Bronchial epithelial cell (primary cell): ENCODE results near the gene TNS3. TPM values are rescaled to one million over a fixed set of nuclear protein-coding genes. Genes with fewer than 3 reads are reported as not detected.
A peak's percentile ranks its signal among the peaks of the same experiment; 100 is the strongest.

Experiments used
- DNase-seq: peaks from one replicate; pipeline ENCODE4 v3.0.0-alpha.2; 2010; ENCODE audit warnings: low read depth
- FAIRE-seq: peaks from 2 replicates; lab custom pipeline; 2011; peaks lifted over from hg19 to GRCh38; lab: Jason Lieb, UNC
- H3K27me3 ChIP-seq: 2 replicates; pipeline ENCODE4 v1.5.1; 2011; ENCODE audit warnings: low read length; ENCODE audit not compliant: control insufficient read depth, insufficient read depth
- H3K36me3 ChIP-seq: 2 replicates; pipeline ENCODE4 v1.5.1; 2011; ENCODE audit warnings: low read length; ENCODE audit not compliant: control insufficient read depth, insufficient read depth
- H3K4me3 ChIP-seq: 2 replicates; pipeline ENCODE4 v1.5.1; 2011; ENCODE audit warnings: mild to moderate bottlenecking, low read depth, low read length, control low read depth
- total RNA-seq: library from RNA; depleted of rRNA; stranded (reverse); fragments of >200 nt; gene quantifications from 2 replicates; pipeline ENCODE4 v1.2.1, GENCODE V29; 2014
- TF ChIP-seq, protein P1 (sequence below): IDR thresholded peaks from 2 replicates; pipeline ENCODE4 v1.5.1; 2011; ENCODE audit warnings: mild to moderate bottlenecking, moderate library complexity, low read length, control low read depth, inconsistent platforms; ENCODE audit not compliant: insufficient read depth, severe bottlenecking

The TNS3 gene
- total RNA-seq, 1 donor from 2014 or later = 2.6 TPM

DNA sequence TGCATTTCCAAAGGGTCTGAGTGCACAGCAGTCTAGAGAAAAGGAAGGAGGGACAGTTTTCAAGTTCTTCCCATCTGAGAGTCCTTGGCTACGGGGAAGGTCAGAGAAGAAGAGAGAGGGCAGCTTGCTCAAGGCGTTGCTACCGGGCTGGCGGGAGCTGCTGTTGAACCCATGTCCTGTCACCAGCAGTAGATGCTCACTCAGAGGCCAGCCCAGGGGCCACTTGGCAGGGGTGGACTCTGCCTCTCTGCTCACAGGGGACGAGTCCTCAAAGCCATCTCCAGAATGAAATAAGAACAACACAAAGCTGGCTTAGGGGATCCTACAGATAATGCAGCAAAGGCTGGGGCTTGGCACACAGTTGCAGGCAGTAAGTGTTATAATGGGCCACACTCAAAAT is 231.5 kb downstream of the TNS3 start:
- DNase-seq = no peak
- Histone ChIP-seq H3K36me3 (peaks cover 7% of the 10 kb centered on the region), H3K27me3 (no peaks in the 10 kb centered on the region), H3K4me3 (no peak overlapping the region)
- FAIRE-seq = no peak
- TF ChIP-seq, protein P1, sequence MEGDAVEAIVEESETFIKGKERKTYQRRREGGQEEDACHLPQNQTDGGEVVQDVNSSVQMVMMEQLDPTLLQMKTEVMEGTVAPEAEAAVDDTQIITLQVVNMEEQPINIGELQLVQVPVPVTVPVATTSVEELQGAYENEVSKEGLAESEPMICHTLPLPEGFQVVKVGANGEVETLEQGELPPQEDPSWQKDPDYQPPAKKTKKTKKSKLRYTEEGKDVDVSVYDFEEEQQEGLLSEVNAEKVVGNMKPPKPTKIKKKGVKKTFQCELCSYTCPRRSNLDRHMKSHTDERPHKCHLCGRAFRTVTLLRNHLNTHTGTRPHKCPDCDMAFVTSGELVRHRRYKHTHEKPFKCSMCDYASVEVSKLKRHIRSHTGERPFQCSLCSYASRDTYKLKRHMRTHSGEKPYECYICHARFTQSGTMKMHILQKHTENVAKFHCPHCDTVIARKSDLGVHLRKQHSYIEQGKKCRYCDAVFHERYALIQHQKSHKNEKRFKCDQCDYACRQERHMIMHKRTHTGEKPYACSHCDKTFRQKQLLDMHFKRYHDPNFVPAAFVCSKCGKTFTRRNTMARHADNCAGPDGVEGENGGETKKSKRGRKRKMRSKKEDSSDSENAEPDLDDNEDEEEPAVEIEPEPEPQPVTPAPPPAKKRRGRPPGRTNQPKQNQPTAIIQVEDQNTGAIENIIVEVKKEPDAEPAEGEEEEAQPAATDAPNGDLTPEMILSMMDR = no peak

DNA sequence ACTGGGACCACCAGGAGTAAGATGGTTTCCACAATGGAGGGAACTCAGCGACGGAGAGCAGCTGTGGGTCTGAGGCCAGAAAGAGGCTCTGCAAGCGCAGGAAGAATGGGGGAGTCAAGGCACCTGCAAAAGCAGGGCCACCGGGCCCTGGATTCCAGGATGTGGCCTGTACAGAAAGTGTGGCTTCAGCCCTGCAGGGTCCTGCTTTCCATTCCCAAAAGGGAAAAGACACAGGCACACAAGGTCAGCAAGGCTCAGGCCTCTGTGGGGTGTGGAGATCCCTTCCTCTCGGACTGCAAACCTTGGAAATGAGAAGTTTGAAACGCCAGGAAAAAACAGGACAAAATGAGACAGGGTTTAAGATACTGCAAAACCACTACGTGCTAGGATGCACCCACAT is 232.5 kb downstream of the TNS3 start:
- no peak for DNase-seq
- FAIRE-seq = peak; percentile 43
- TF ChIP-seq, protein P1 = no peak
- H3K27me3 ChIP-seq = no peaks in the 10 kb centered on the region
- H3K36me3 ChIP-seq = peaks cover 9% of the 10 kb centered on the region
- no peak overlapping the region for H3K4me3 ChIP-seq

DNA sequence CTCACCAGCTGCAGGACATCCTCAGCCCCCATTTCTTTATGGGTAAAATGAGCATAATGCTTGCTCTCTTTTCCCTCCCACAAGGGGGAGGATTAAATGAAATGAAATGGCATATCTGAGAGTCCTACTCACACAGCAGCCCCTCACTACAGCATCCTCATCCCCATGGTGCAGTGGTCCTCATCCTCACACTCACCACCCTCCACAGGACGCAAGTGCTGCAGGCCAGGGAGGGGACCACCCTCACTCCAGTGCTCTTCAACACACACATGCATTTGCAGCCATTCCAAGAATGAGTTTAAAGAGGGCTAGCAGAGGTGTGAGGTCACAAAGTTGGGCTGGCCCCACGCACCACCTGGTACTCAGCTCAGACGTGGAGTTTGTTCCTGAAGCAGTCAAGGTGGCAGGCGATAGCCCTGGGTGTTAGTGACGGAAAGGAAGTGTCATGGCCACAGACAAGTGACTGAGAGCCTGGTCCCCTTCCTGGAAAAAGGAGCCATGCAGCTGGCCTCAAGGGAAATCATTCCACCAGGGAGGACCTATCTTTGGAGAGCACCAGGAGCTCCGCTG is 234.0 kb downstream of the TNS3 start:
- peaks cover 11% of the 10 kb centered on the region for H3K36me3 ChIP-seq
- DNase-seq = no peak
- no peak overlapping the region for H3K4me3 ChIP-seq
- no peaks in the 10 kb centered on the region for H3K27me3 ChIP-seq
- FAIRE-seq = peak; percentile 64
- TF ChIP-seq, protein P1 = no peak

DNA sequence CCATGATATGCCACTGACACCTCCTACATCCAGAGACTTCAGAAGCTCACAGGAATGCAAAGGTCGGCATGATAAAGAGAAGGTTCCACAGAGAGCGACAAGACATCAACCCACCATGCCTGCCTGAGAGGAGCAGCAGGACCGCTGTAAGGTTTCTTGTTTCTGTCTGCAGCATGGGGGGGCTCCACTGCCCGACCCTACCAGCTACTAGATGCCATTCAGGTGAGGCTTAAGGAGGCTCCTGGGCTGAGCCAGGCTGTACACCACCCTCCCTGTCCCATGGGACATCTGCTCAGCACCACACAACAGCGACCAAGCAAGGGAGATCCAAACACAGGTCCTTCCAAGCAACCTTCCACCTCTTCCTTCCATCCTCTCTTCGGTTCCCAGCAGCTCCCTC is 234.6 kb downstream of the TNS3 start:
- no peak overlapping the region for H3K4me3 ChIP-seq
- DNase-seq (no peak), FAIRE-seq (no peak)
- TF ChIP-seq, protein P1 = no peak
- no peaks in the 10 kb centered on the region for H3K27me3 ChIP-seq
- peaks cover 11% of the 10 kb centered on the region for H3K36me3 ChIP-seq

DNA sequence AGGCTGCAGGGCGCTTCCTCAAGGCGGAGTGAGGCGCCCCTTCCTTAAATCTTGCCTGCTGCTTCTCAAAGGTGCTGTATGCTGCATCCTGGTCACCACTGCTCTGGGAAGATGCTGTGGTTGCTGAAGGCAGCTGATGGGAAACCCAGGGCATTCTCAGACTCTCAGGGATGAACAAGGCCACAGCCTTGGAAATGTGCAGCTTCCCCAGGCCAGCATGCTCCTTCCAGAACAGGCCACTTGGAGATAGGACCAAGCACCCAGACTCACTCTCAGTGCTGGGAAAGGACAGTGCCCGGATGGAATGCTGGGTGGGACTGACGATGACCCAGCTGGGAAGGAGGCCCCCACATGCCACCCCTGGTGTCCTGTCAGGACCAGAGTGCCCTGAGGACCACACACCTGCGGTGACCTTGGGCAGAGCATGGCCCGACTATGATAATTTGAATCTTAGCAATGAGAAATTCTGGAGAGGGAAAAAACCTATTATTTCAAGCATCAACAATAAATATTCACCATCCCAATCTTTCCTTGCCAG is 235.5 kb downstream of the TNS3 start:
- H3K27me3 ChIP-seq = no peaks in the 10 kb centered on the region
- peaks cover 11% of the 10 kb centered on the region for H3K36me3 ChIP-seq
- H3K4me3 ChIP-seq = no peak overlapping the region
- no peak for DNase-seq
- no peak for FAIRE-seq
- TF ChIP-seq, protein P1 = no peak

DNA sequence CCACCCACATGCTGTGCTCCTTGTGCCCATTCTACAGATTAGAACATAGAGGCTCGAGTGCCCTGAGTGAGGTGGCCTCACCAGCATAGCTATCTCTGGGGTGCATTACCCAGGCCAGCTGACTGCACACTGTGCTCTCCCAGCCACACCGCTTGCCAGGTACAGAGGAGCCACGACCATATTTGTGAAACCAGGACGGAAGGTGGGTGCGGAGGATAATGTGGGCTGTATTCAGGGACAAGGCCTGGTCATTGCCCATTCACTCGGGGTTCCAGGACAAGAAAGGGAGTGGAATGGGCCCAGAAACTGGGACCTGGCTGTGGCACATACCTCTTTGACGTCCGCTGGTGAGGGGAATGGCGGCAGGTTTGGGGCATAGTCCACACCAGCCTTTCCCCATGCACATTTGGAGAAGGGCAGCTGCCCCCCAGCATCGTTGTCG is 236.0 kb downstream of the TNS3 start:
- FAIRE-seq = no peak

More for the DNA sequence above, 236.0 kb downstream of the TNS3 start:
- DNase-seq = no peak
- Histone ChIP-seq H3K4me3 (no peak overlapping the region), H3K36me3 (peaks cover 11% of the 10 kb centered on the region), H3K27me3 (no peaks in the 10 kb centered on the region)
- TF ChIP-seq, protein P1 = no peak
